NB4 (cell line): Measurements from ENCODE around the gene OR2AG2.

Experiments
- CTCF ChIP-seq: IDR thresholded peaks from one replicate; pipeline ENCODE4 v1.5.1; 2012; ENCODE audit warnings: low read depth, low read length
- MAX ChIP-seq: IDR thresholded peaks from 2 replicates; pipeline ENCODE4 v1.6.1; 2011; ENCODE audit warnings: low read depth, low read length
- MYC ChIP-seq: IDR thresholded peaks from 2 replicates; pipeline ENCODE4 v1.6.1; 2011; ENCODE audit warnings: low read depth, low read length
- POLR2A ChIP-seq: IDR thresholded peaks from 2 replicates; pipeline ENCODE4 v1.6.1; 2011; ENCODE audit warnings: mild to moderate bottlenecking; ENCODE audit not compliant: insufficient read length; ENCODE audit errors: extremely low read depth

DNA sequence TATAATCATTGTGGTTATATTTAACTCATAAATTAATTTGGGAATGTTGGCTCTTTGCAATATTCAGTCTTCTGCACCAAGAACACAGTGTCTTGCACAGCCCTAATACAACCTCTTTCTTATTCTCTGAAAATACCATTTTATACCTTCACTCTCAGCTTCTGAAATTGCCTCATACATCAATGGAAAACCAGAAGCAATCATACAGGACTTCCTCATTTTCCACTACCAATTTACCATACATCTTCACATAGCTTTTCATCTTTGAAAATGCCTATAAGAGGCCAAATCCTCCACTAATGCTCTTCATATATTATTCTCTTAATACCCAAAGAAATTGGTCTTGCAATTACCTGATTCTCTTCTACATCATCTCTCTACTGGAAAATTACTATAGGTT is 6.7 kb upstream of the OR2AG2 start:
- no peak for TF ChIP-seq CTCF
- TF ChIP-seq POLR2A: no peak
- no peak for TF ChIP-seq MAX
- no peak for TF ChIP-seq MYC
